CD14-positive monocyte (primary cell): Measurements from ENCODE around the gene CPN2. TPM values are rescaled to one million over a fixed set of nuclear protein-coding genes. Genes with fewer than 3 reads are reported as not detected.
A peak's percentile ranks its signal among the peaks of the same experiment; 100 is the strongest.

Experiments used
- DNase-seq, 3 donors: peaks; one replicate each; pipeline ENCODE4 v3.0.0-alpha.2; 2011 to 2022
- H2AFZ ChIP-seq: 2 replicates; pipeline ENCODE4 v1.6.0; 2012; ENCODE audit warnings: mild to moderate bottlenecking, low read depth, low read length, inconsistent platforms; ENCODE audit not compliant: insufficient read depth, poor library complexity, severe bottlenecking
- H3K27ac ChIP-seq, 2 donors: 1 replicate in 1 of 2; 2 replicates in 1 of 2; pipeline ENCODE4 v1.5.1; 2012 to 2013; ENCODE audit warnings: low read length in 2 of 2, control low read depth in 1 of 2, inconsistent platforms in 1 of 2, low read depth in 1 of 2, mild to moderate bottlenecking in 1 of 2
- H3K27me3 ChIP-seq, 2 donors: one replicate each; pipeline versions ENCODE4 v1.6.0 to v1.6.1; 2011 to 2013; ENCODE audit warnings: low read length in 2 of 2; ENCODE audit not compliant: control insufficient read depth in 2 of 2, insufficient read depth in 2 of 2
- H3K36me3 ChIP-seq, 2 donors: replicated peaks in 1 of 2; 1 replicate in 1 of 2; 2 replicates in 1 of 2; pipeline versions ENCODE4 v1.5.1 to v1.6.1; 2012 to 2013; ENCODE audit warnings: low read length in 2 of 2, control low read depth in 1 of 2, inconsistent platforms in 1 of 2, mild to moderate bottlenecking in 1 of 2; ENCODE audit not compliant: insufficient read depth in 2 of 2, control insufficient read depth in 1 of 2
- H3K4me1 ChIP-seq, 2 donors: 1 replicate in 1 of 2; 2 replicates in 1 of 2; pipeline versions ENCODE4 v1.5.1 to v1.6.1; 2012 to 2013; ENCODE audit warnings: low read length in 2 of 2, control low read depth in 1 of 2, inconsistent platforms in 1 of 2, mild to moderate bottlenecking in 1 of 2, moderate library complexity in 1 of 2; ENCODE audit not compliant: insufficient read depth in 2 of 2, control insufficient read depth in 1 of 2
- H3K4me2 ChIP-seq: replicated peaks from 2 replicates; pipeline ENCODE3; 2012; ENCODE audit warnings: low read length, moderate library complexity, mild to moderate bottlenecking; ENCODE audit not compliant: poor library complexity, severe bottlenecking; ENCODE audit errors: extremely low read depth
- H3K4me3 ChIP-seq, 3 experiments: fragments of 200-600 bp in 1 of 3; sonication (generic) in 1 of 3; replicated peaks in 1 of 3; 1 replicate in 2 of 3; 2 replicates in 1 of 3; pipeline ENCODE4 v1.5.1; 2011 to 2013; ENCODE audit warnings: low read length in 3 of 3, mild to moderate bottlenecking in 3 of 3, control low read depth in 2 of 3, low read depth in 2 of 3, inconsistent platforms in 1 of 3, moderate library complexity in 1 of 3
- H3K79me2 ChIP-seq: 2 replicates; pipeline ENCODE4 v1.6.0; 2012; ENCODE audit warnings: mild to moderate bottlenecking, control low read depth, inconsistent platforms, low read length, moderate library complexity; ENCODE audit not compliant: insufficient read depth
- H3K9ac ChIP-seq: 2 replicates; pipeline ENCODE4 v1.6.0; 2017; ENCODE audit warnings: low read length, mild to moderate bottlenecking; ENCODE audit not compliant: insufficient read depth, poor library complexity, severe bottlenecking
- H3K9me3 ChIP-seq, 2 donors: replicated peaks in 1 of 2; 1 replicate in 1 of 2; 2 replicates in 1 of 2; pipeline versions ENCODE4 v1.5.1 to v1.6.1; 2012 to 2013; ENCODE audit warnings: low read length in 2 of 2, control low read depth in 1 of 2; ENCODE audit not compliant: control insufficient read depth in 1 of 2, insufficient read depth in 1 of 2
- H4K20me1 ChIP-seq: 2 replicates; pipeline ENCODE4 v1.6.0; 2012; ENCODE audit warnings: mild to moderate bottlenecking, low read length, control low read depth, moderate library complexity; ENCODE audit not compliant: insufficient read depth
- H3K27ac Mint-ChIP-seq, 7 donors: one replicate each; pipeline ENCODE4 v1.8.0; 2020; ENCODE audit warnings: mild to moderate bottlenecking in 7 of 7, mixed read lengths in 7 of 7, moderate library complexity in 6 of 7, inconsistent platforms in 2 of 7
- H3K27me3 Mint-ChIP-seq, 3 donors: one replicate each; pipeline ENCODE4 v1.8.0; 2021 to 2022; ENCODE audit warnings: low read depth in 3 of 3, mild to moderate bottlenecking in 3 of 3, mixed read lengths in 3 of 3, moderate library complexity in 3 of 3, inconsistent platforms in 1 of 3
- H3K36me3 Mint-ChIP-seq, 2 donors: one replicate each; pipeline ENCODE4 v1.8.0; 2020; ENCODE audit warnings: mixed read lengths in 2 of 2, inconsistent platforms in 1 of 2, mild to moderate bottlenecking in 1 of 2
- H3K4me1 Mint-ChIP-seq: one replicate; pipeline ENCODE4 v1.8.0; 2020; ENCODE audit warnings: mild to moderate bottlenecking, mixed read lengths
- H3K4me3 Mint-ChIP-seq, 2 donors: one replicate each; pipeline ENCODE4 v1.8.0; 2020; ENCODE audit warnings: mild to moderate bottlenecking in 2 of 2, mixed read lengths in 2 of 2, moderate library complexity in 1 of 2
- H3K9me3 Mint-ChIP-seq, 7 donors: one replicate each; pipeline ENCODE4 v1.8.0; 2020 to 2022; ENCODE audit warnings: mixed read lengths in 7 of 7, mild to moderate bottlenecking in 6 of 7, moderate library complexity in 6 of 7, inconsistent platforms in 2 of 7
- CTCF ChIP-seq: fragments of 200-600 bp; IDR thresholded peaks from one replicate; pipeline ENCODE4 v1.8.0; 2022; ENCODE audit warnings: antibody characterized with exemption, mild to moderate bottlenecking
- WGBS: methylation state at CpG from one replicate; pipeline ENCODE4 v1.1.5; 2013; ENCODE audit warnings: missing lambda C conversion rate; ENCODE audit not compliant: insufficient coverage; 5-methylcytosine and 5-hydroxymethylcytosine counted together
- intact Hi-C, 2 donors: fragments of 100-400 bp; cut with micrococcal nuclease; formaldehyde crosslinking; loops; one replicate each; pipeline versions ENCODE4 v1.15.0 to v1.15.1; 2023
- polyA plus RNA-seq, 3 donors: library from polyadenylated mRNA; depleted of rRNA in 1 of 3; unstranded in 2 of 3; stranded (reverse) in 1 of 3; fragments of 300-500 nt in 2 of 3; fragments of >200 nt in 1 of 3; fragmentation: Illumina TruSeq in 2 of 3; gene quantifications; 1 replicate in 2 of 3; 2 replicates in 1 of 3; pipeline ENCODE4 v1.2.3, GENCODE V29; 2012 to 2021

The CPN2 gene
- polyA plus RNA-seq, 3 donors = not detected

- no peak overlapping the region for H3K4me3 ChIP-seq
- no peaks in the 10 kb centered on the region for H3K9me3 ChIP-seq
- no peaks in the 10 kb centered on the region for H3K4me1 ChIP-seq
- H3K27ac Mint-ChIP-seq = peak overlapping the region in 1 of 7 donors; percentile 22
- no peak overlapping the region for H3K4me3 Mint-ChIP-seq
- peaks cover 0 to 29% of the 10 kb centered on the region in 2 donors for H3K27me3 ChIP-seq
- no peak for TF ChIP-seq CTCF
- DNase-seq = no peak
- H3K36me3 ChIP-seq = no peaks in the 10 kb centered on the region
- H3K4me2 ChIP-seq = no peak overlapping the region
- H2AFZ ChIP-seq = no peak overlapping the region
- no peaks in the 10 kb centered on the region for H3K79me2 ChIP-seq
- 57% methylated on average over 12 of the region's 13 CpGs for WGBS
- H4K20me1 ChIP-seq = no peaks in the 10 kb centered on the region
- peaks cover 20 to 38% (median 29%) of the 10 kb centered on the region in 3 donors for H3K27me3 Mint-ChIP-seq
- H3K36me3 Mint-ChIP-seq = no peaks in the 10 kb centered on the region
- no peaks in the 10 kb centered on the region for H3K9me3 Mint-ChIP-seq
- intact Hi-C loops = no loop called here
- peaks cover 7% of the 10 kb centered on the region for H3K4me1 Mint-ChIP-seq
- H3K9ac ChIP-seq = no peak overlapping the region
- no peak overlapping the region for H3K27ac ChIP-seq
These were observed 50.8 kb downstream of the CPN2 start for GRCh38 chr3:194300382-194300758.

- no peaks in the 10 kb centered on the region for H3K9me3 ChIP-seq
- no peak overlapping the region for H3K27ac ChIP-seq
- no peak overlapping the region for H3K4me3 ChIP-seq
- no peak overlapping the region for H3K9ac ChIP-seq
- Mint-ChIP-seq H3K27me3 (peaks cover 16 to 37% (median 24%) of the 10 kb centered on the region in 3 donors), H3K4me3 (peak overlapping the region in 1 of 2 donors; percentile 12), H3K9me3 (no peaks in the 10 kb centered on the region), H3K27ac (no peak overlapping the region), H3K4me1 (peaks cover 5% of the 10 kb centered on the region), H3K36me3 (no peaks in the 10 kb centered on the region)
- DNase-seq = no peak
- H3K36me3 ChIP-seq = no peaks in the 10 kb centered on the region
- H3K27me3 ChIP-seq = peaks cover 0 to 24% of the 10 kb centered on the region in 2 donors
- no peaks in the 10 kb centered on the region for H3K4me1 ChIP-seq
- TF ChIP-seq CTCF = no peak
- no peak overlapping the region for H3K4me2 ChIP-seq
- no peaks in the 10 kb centered on the region for H3K79me2 ChIP-seq
- H4K20me1 ChIP-seq = no peaks in the 10 kb centered on the region
- no peak overlapping the region for H2AFZ ChIP-seq
- WGBS = 92% methylated on average over 17 of the region's 19 CpGs
- intact Hi-C loops = no loop called here
These were observed 52.5 kb downstream of the CPN2 start for GRCh38 chr3:194298331-194299227.
